Endothelial cell of umbilical vein (primary cell): Measurements from ENCODE around the gene SUPT3H. TPM values are rescaled to one million over a fixed set of nuclear protein-coding genes. Genes with fewer than 3 reads are reported as not detected.

Experiments used
- BruUV-seq: library from RNA; stranded (reverse); fragments of 400-500 nt; replicated peaks from 2 replicates; lab custom pipeline; 2021; lab: Mats Ljungman, UMichigan
- CTCF ChIA-PET: fragments of 300-600, 350-600 bp; sonication (Branson Sonifier 250); formaldehyde crosslinking; loops from one replicate; lab custom pipeline; 2021; ENCODE audit warnings: antibody characterized with exemption, inconsistent platforms; lab: Charles Lee
- POLR2A ChIA-PET: fragments of 300-600, 350-600 bp; sonication (Branson Sonifier 250); formaldehyde crosslinking; loops from one replicate; lab custom pipeline; 2021; ENCODE audit warnings: antibody characterized with exemption, inconsistent platforms; lab: Charles Lee
- DNase-seq: peaks from one replicate; pipeline ENCODE4 v3.0.0-alpha.2; 2011; ENCODE audit warnings: low read depth, low spot score
- FAIRE-seq: peaks from 2 replicates; lab custom pipeline; 2011; peaks lifted over from hg19 to GRCh38; lab: Jason Lieb, UNC
- H2AFZ ChIP-seq: 2 replicates; pipeline ENCODE4 v1.6.0; 2012; ENCODE audit warnings: low read depth, low read length, control low read depth, inconsistent platforms
- H3K27ac ChIP-seq: 2 replicates; pipeline ENCODE4 v1.5.1; 2011; ENCODE audit warnings: low read depth, mild to moderate bottlenecking, control low read depth, low read length, moderate library complexity; ENCODE audit not compliant: insufficient read depth
- H3K27me3 ChIP-seq, 2 experiments: 2 replicates each; pipeline versions ENCODE4 v1.6.0 to v1.6.1; 2011; ENCODE audit warnings: low read length in 2 of 2, mixed read lengths in 1 of 2; ENCODE audit not compliant: control insufficient read depth in 2 of 2, insufficient read depth in 2 of 2
- H3K36me3 ChIP-seq, 2 experiments: 2 replicates in 1 of 2; 3 replicates in 1 of 2; pipeline ENCODE4 v1.5.1; 2011; ENCODE audit warnings: low read length in 2 of 2, mild to moderate bottlenecking in 1 of 2, moderate library complexity in 1 of 2; ENCODE audit not compliant: control insufficient read depth in 2 of 2, insufficient read depth in 2 of 2; ENCODE audit errors: extremely low read depth in 1 of 2
- H3K4me1 ChIP-seq: 3 replicates; pipeline ENCODE4 v1.5.1; 2011; ENCODE audit warnings: mild to moderate bottlenecking, low read length; ENCODE audit not compliant: control insufficient read depth, insufficient read depth; ENCODE audit errors: extremely low read depth
- H3K4me2 ChIP-seq: 2 replicates; pipeline ENCODE4 v1.6.1; 2011; ENCODE audit warnings: low read length, control low read depth, mixed read lengths; ENCODE audit not compliant: insufficient read depth
- H3K4me3 ChIP-seq, 3 experiments: fragments of 200-600 bp in 1 of 3; sonication (generic), shearing (Covaris generic) in 1 of 3; replicated peaks in 1 of 3; 2 replicates each; pipeline ENCODE4 v1.5.1; 2011 to 2016; ENCODE audit warnings: control low read depth in 3 of 3, low read length in 3 of 3, mild to moderate bottlenecking in 2 of 3, inconsistent platforms in 1 of 3, low read depth in 1 of 3, moderate library complexity in 1 of 3; ENCODE audit not compliant: insufficient read depth in 1 of 3
- H3K79me2 ChIP-seq: 2 replicates; pipeline ENCODE4 v1.6.0; 2012; ENCODE audit warnings: low read length, inconsistent platforms; ENCODE audit not compliant: control insufficient read depth, insufficient read depth
- H3K9ac ChIP-seq: replicated peaks from 2 replicates; pipeline ENCODE3; 2011; ENCODE audit warnings: low read length, control low read depth; ENCODE audit not compliant: insufficient read depth; ENCODE audit errors: extremely low read depth
- H3K9me1 ChIP-seq: replicated peaks from 3 replicates; pipeline ENCODE4 v1.6.0; 2011; ENCODE audit warnings: mild to moderate bottlenecking, low read length; ENCODE audit not compliant: control insufficient read depth, insufficient read depth; ENCODE audit errors: extremely low read depth
- H3K9me3 ChIP-seq: replicated peaks from 2 replicates; pipeline ENCODE4 v1.5.1; 2012; ENCODE audit warnings: low read length, inconsistent platforms; ENCODE audit not compliant: control insufficient read depth, insufficient read depth
- H4K20me1 ChIP-seq: replicated peaks from 2 replicates; pipeline ENCODE3; 2011; ENCODE audit warnings: mild to moderate bottlenecking, low read length; ENCODE audit not compliant: control insufficient read depth, insufficient read depth; ENCODE audit errors: extremely low read depth
- CTCF ChIP-seq, 2 donors: IDR thresholded peaks; 1 replicate in 1 of 2; 2 replicates in 1 of 2; pipeline ENCODE4 v1.5.1; 2011; ENCODE audit warnings: low read length in 2 of 2, mild to moderate bottlenecking in 2 of 2, moderate library complexity in 2 of 2, control low read depth in 1 of 2, inconsistent platforms in 1 of 2, low read depth in 1 of 2; ENCODE audit not compliant: insufficient read depth in 1 of 2; ENCODE audit errors: extremely low read depth in 1 of 2
- EZH2 ChIP-seq: IDR thresholded peaks from 2 replicates; pipeline ENCODE4 v1.6.1; 2012; ENCODE audit warnings: borderline replicate concordance, low read depth, mild to moderate bottlenecking, moderate library complexity, low read length, inconsistent platforms; ENCODE audit not compliant: severe bottlenecking
- FOS ChIP-seq: IDR thresholded peaks from 2 replicates; pipeline ENCODE4 v1.6.1; 2011; ENCODE audit warnings: mild to moderate bottlenecking, low read length, moderate library complexity, borderline replicate concordance; ENCODE audit not compliant: insufficient read depth
- GATA2 ChIP-seq: IDR thresholded peaks from 2 replicates; pipeline ENCODE4 v1.7.0; 2011; ENCODE audit warnings: low read depth, mild to moderate bottlenecking, moderate library complexity, mixed read lengths, low read length; ENCODE audit not compliant: insufficient read length, insufficient read depth
- JUN ChIP-seq: IDR thresholded peaks from 2 replicates; pipeline ENCODE4 v1.6.1; 2011; ENCODE audit warnings: borderline replicate concordance, low read depth; ENCODE audit not compliant: insufficient read length, insufficient read depth
- MYC ChIP-seq: IDR thresholded peaks from one replicate; pipeline ENCODE4 v1.6.1; 2011; ENCODE audit warnings: mild to moderate bottlenecking, low read depth, low read length
- dilution Hi-C: fragments of 300-500 bp; cut with MboI; formaldehyde crosslinking; loops from one replicate; pipeline ENCODE4 v1.15.0; 2019; ENCODE audit warnings: low sequenced_read_pairs; ENCODE audit not compliant: extremely low pct_ligation_motif_present
- intact Hi-C: fragments of 100-400 bp; cut with micrococcal nuclease; formaldehyde crosslinking; loops from one replicate; pipeline ENCODE4 v1.10.0; 2022
- polyA plus RNA-seq, 4 experiments: library from polyadenylated mRNA; depleted of rRNA in 3 of 4; stranded (reverse) in 3 of 4; unstranded in 1 of 4; fragments of >200 nt; gene quantifications; 2 replicates each; pipeline versions ENCODE4 v1.2.1 to v1.2.3, GENCODE V29; 2011 to 2012; ENCODE audit warnings: missing spikeins in 1 of 4
- total RNA-seq: library from RNA; stranded (reverse); gene quantifications from 2 replicates; pipeline ENCODE4 v1.2.3, GENCODE V29; 2021

Gene SUPT3H
- total and polyA plus RNA-seq, 2 donors (not counting 3 experiments of a cell fraction or from before 2014, with no cell fraction given): 8.3 to 9.8 TPM

GRCh38 chr6:45084257-45084656, 293.5 kb downstream of the SUPT3H start:
- Histone ChIP-seq H3K4me3 (no peak overlapping the region), H3K27ac (no peak overlapping the region), H3K9ac (no peak overlapping the region), H3K4me2 (no peak overlapping the region), H3K36me3 (no peaks in the 10 kb centered on the region), H2AFZ (no peak overlapping the region), H4K20me1 (no peaks in the 10 kb centered on the region), H3K27me3 (no peaks in the 10 kb centered on the region), H3K9me3 (no peaks in the 10 kb centered on the region), H3K4me1 (no peaks in the 10 kb centered on the region), H3K79me2 (no peaks in the 10 kb centered on the region), H3K9me1 (no peaks in the 10 kb centered on the region)
- CTCF ChIA-PET: interaction anchor here (0.9 to 1.8 kb wide), 3 partner anchors 12 to 630 kb away, joined by 3 to 6 read pairs (median 5); no protein-coding TSS in a partner anchor
- no TSS peak for BruUV-seq
- POLR2A ChIA-PET: no interaction called here
- no peak for DNase-seq
- intact Hi-C loops (loop anchor here (10.0 kb wide), 1 partner anchor 429 kb away; no protein-coding TSS in a partner anchor), dilution Hi-C loops (no loop called here)
- TF ChIP-seq EZH2: no peak
- TF ChIP-seq CTCF (IDR thresholded peaks at IDR 0.05; ENCODE audit: extremely low read depth in 1 of 2, insufficient read depth in 1 of 2, low read depth in 1 of 2, low read length in 2 of 2): no peak
- no peak for TF ChIP-seq FOS
- no peak for TF ChIP-seq JUN
- no peak for TF ChIP-seq MYC
- no peak for TF ChIP-seq GATA2
- FAIRE-seq: no peak
